Measurements from ENCODE around the gene MROH2A.

DNA sequence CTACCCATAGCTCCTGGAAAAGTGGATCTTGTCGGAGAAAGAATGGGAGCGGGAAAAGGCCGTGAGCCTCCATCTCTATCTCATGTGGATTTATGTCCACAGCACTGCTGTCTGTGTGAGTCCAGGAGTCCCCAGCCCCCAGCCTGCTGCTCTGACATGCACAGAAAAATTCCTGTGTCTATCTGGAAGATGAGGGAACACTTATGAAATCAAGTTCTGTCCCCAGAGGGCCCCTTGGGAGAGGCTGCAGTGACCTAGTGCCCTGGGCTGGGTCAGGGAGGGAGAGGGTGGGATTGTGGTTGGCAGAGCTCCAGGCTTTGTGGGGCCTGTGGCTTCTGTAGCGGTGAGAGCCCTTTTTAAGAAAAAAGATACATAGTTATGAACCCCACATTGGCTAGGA is 38.6 kb downstream of the MROH2A start:
- TF ChIP-seq EZH2 (IDR thresholded peaks at IDR 0.05; ENCODE audit: insufficient read depth, poor library complexity, severe bottlenecking) (no peak), EZH2phosphoT487 (IDR thresholded peaks at IDR 0.05; ENCODE audit: insufficient read depth, low read depth) (no peak)
